Stomach (tissue), 4 donors: ENCODE data around the gene TFF2.

Experiments
- EP300 ChIP-seq: sonication (generic); formaldehyde crosslinking; IDR thresholded peaks from one replicate; pipeline ENCODE4 v1.6.1; 2017; ENCODE audit warnings: antibody characterized with exemption
- POLR2A ChIP-seq, 4 donors: fragments of 450-650 bp; IDR thresholded peaks; one replicate each; pipeline ENCODE4 v1.6.1; 2016; ENCODE audit warnings: antibody characterized with exemption in 4 of 4, control low read depth in 2 of 4, mild to moderate bottlenecking in 1 of 4, moderate library complexity in 1 of 4

DNA sequence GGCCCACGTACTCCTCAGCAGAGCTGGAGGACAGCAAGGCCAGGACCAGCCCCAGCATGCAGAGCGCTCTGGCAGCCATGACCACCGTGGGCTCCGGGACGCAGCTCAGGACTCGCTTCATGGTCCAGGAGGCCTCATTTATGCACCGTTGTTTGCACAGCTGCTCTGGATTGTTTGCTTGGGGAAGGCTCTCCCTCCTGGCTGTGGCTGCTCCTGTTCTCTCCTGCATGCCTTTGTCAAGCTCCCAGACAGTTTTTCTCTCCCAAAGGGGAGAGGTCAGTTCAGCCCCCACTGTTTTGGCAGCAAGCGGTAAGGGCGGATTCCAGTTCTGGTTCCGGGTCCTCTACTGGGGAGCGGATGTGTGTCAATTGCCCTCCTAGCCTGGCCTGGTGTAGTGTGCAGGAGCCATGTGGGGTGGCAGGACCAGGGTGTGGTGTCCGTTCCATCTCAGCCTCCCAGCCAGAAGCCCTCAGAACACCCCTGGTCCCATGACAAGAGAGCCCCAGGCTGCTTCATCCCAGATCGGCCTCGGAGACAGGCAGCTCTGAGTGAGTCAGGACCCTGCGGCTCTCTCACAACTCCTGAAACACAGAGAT lies 35.4 kb downstream of the TFF2 start, which contains the start of gene TFF3:
- TF ChIP-seq POLR2A (IDR thresholded peaks at IDR 0.05): no peak
- no peak for TF ChIP-seq EP300
